HG02885 (cell line): ENCODE data around the gene TEKT2.

Experiments used
- ATAC-seq: cut with Tn5 transposase; IDR thresholded peaks from one replicate; pipeline ENCODE4 v1.9.1; 2021; ENCODE audit warnings: mild to moderate bottlenecking; ENCODE audit not compliant: unreplicated experiment, poor library complexity

TEKT2 gene

GRCh38 chr1:36126797-36127500, 43.1 kb downstream of the TEKT2 start:
- no peak for ATAC-seq

GRCh38 chr1:36128126-36128904, 44.4 kb downstream of the TEKT2 start:
- no peak for ATAC-seq

GRCh38 chr1:36128905-36129206, 45.0 kb downstream of the TEKT2 start:
- ATAC-seq = no peak

- no peak for ATAC-seq
Observed at GRCh38 chr1:36132029-36132428, 48.1 kb downstream of the TEKT2 start.

GRCh38 chr1:36133484-36133883, 49.6 kb downstream of the TEKT2 start:
- ATAC-seq = no peak

GRCh38 chr1:36134031-36134430, 50.1 kb downstream of the TEKT2 start:
- ATAC-seq = no peak

GRCh38 chr1:36134505-36135329, 50.8 kb downstream of the TEKT2 start:
- no peak for ATAC-seq

- ATAC-seq = no peak
Observed at GRCh38 chr1:36135330-36135667, 51.4 kb downstream of the TEKT2 start.

GRCh38 chr1:36135796-36136195, 51.9 kb downstream of the TEKT2 start:
- ATAC-seq = no peak

- no peak for ATAC-seq
Observed at GRCh38 chr1:36136535-36136934, 52.6 kb downstream of the TEKT2 start.

- no peak for ATAC-seq
Observed at GRCh38 chr1:36137226-36137625, 53.3 kb downstream of the TEKT2 start.

GRCh38 chr1:36137776-36138175, 53.9 kb downstream of the TEKT2 start:
- no peak for ATAC-seq
